OCI-LY1 (cell line): ENCODE measurements around the gene ADGRL4.

Experiments used
- H2AFZ ChIP-seq: fragments of 200-600 bp; sonication (generic), shearing (Covaris generic); 2 replicates; pipeline ENCODE4 v1.6.0; 2014; ENCODE audit warnings: antibody characterized with exemption, mild to moderate bottlenecking, low read length
- H3F3A ChIP-seq: fragments of 200-600 bp; sonication (generic), shearing (Covaris generic); 2 replicates; pipeline ENCODE4 v1.6.0; 2014; ENCODE audit warnings: mild to moderate bottlenecking, antibody characterized with exemption, low read length, moderate library complexity; ENCODE audit not compliant: insufficient read depth
- H3K27ac ChIP-seq: fragments of 200-600 bp; sonication (generic); 2 replicates; pipeline ENCODE4 v1.5.1; 2014; ENCODE audit warnings: low read length, mixed run types, mild to moderate bottlenecking, low read depth; ENCODE audit not compliant: poor library complexity, severe bottlenecking
- H3K27me3 ChIP-seq: fragments of 200-600 bp; sonication (generic); 2 replicates; pipeline ENCODE4 v1.6.0; 2014; ENCODE audit warnings: antibody characterized with exemption, mild to moderate bottlenecking, low read length, moderate library complexity; ENCODE audit not compliant: insufficient read depth
- H3K36me3 ChIP-seq: fragments of 200-600 bp; sonication (generic); 2 replicates; pipeline ENCODE4 v1.6.1; 2014; ENCODE audit warnings: mild to moderate bottlenecking, antibody characterized with exemption, low read length, moderate library complexity, mixed read lengths; ENCODE audit not compliant: insufficient read depth
- H3K4me1 ChIP-seq: fragments of 200-600 bp; sonication (generic); 2 replicates; pipeline ENCODE4 v1.5.1; 2014; ENCODE audit warnings: mild to moderate bottlenecking, low read length, moderate library complexity; ENCODE audit not compliant: insufficient read depth, severe bottlenecking
- H3K4me2 ChIP-seq: fragments of 200-600 bp; sonication (generic), shearing (Covaris generic); 2 replicates; pipeline ENCODE4 v1.6.1; 2014; ENCODE audit warnings: low read length
- H3K4me3 ChIP-seq: fragments of 200-600 bp; sonication (generic); 2 replicates; pipeline ENCODE4 v1.5.1; 2014; ENCODE audit warnings: low read length, low read depth, mild to moderate bottlenecking, mixed read lengths; ENCODE audit not compliant: poor library complexity, severe bottlenecking
- H3K79me2 ChIP-seq: fragments of 200-600 bp; shearing (Covaris generic); 2 replicates; pipeline ENCODE4 v1.6.1; 2016; ENCODE audit warnings: mixed run types, low read length, mixed read lengths; ENCODE audit not compliant: insufficient read depth
- H3K9ac ChIP-seq: fragments of 200-600 bp; sonication (generic), shearing (Covaris generic); 2 replicates; pipeline ENCODE4 v1.6.1; 2014; ENCODE audit warnings: mild to moderate bottlenecking, low read length, mixed read lengths
- H3K9me2 ChIP-seq: fragments of 200-600 bp; sonication (generic), shearing (Covaris generic); 2 replicates; pipeline ENCODE4 v1.6.1; 2014; ENCODE audit warnings: low read depth, mild to moderate bottlenecking, low read length, mixed read lengths
- H3K9me3 ChIP-seq: fragments of 200-600 bp; shearing (Covaris generic); 2 replicates; pipeline ENCODE4 v1.6.1; 2014; ENCODE audit warnings: low read length, mixed read lengths
- H4K20me1 ChIP-seq: fragments of 200-600 bp; sonication (generic), shearing (Covaris generic); 2 replicates; pipeline ENCODE4 v1.6.0; 2016; ENCODE audit warnings: mild to moderate bottlenecking, low read length; ENCODE audit not compliant: insufficient read depth
- CTCF ChIP-seq: fragments of 200-600 bp; sonication (generic), shearing (Covaris generic); IDR thresholded peaks from 2 replicates; pipeline ENCODE4 v1.5.1; 2017; ENCODE audit warnings: mild to moderate bottlenecking, antibody characterized with exemption, low read length, moderate library complexity, mixed read lengths
- EZH2 ChIP-seq: fragments of 200-600 bp; sonication (generic), shearing (Covaris generic); IDR thresholded peaks from 2 replicates; pipeline ENCODE4 v1.8.0; 2017; ENCODE audit warnings: borderline replicate concordance, mixed run types, mild to moderate bottlenecking, antibody characterized with exemption, low read length, moderate library complexity, mixed read lengths

Gene ADGRL4

GRCh38 chr1:78892260-78892840 lies 114.2 kb downstream of the ADGRL4 start:
- H3K9me2 ChIP-seq = no peaks in the 10 kb centered on the region
- no peaks in the 10 kb centered on the region for H3F3A ChIP-seq
- H3K4me2 ChIP-seq = no peak overlapping the region
- no peak for TF ChIP-seq EZH2
- no peak for TF ChIP-seq CTCF
- no peaks in the 10 kb centered on the region for H3K27me3 ChIP-seq
- no peaks in the 10 kb centered on the region for H4K20me1 ChIP-seq
- no peak overlapping the region for H2AFZ ChIP-seq
- H3K79me2 ChIP-seq = no peaks in the 10 kb centered on the region
- no peak overlapping the region for H3K4me3 ChIP-seq
- H3K27ac ChIP-seq = no peak overlapping the region
- H3K9me3 ChIP-seq = no peaks in the 10 kb centered on the region
- no peaks in the 10 kb centered on the region for H3K4me1 ChIP-seq
- no peaks in the 10 kb centered on the region for H3K36me3 ChIP-seq
- no peak overlapping the region for H3K9ac ChIP-seq

- no peak overlapping the region for H2AFZ ChIP-seq
- TF ChIP-seq CTCF (no peak), EZH2 (no peak)
- H3K36me3 ChIP-seq = no peaks in the 10 kb centered on the region
- no peaks in the 10 kb centered on the region for H3K9me2 ChIP-seq
- no peaks in the 10 kb centered on the region for H3K79me2 ChIP-seq
- H3F3A ChIP-seq = no peaks in the 10 kb centered on the region
- H3K9ac ChIP-seq = no peak overlapping the region
- no peaks in the 10 kb centered on the region for H4K20me1 ChIP-seq
- no peak overlapping the region for H3K4me3 ChIP-seq
- no peak overlapping the region for H3K4me2 ChIP-seq
- no peaks in the 10 kb centered on the region for H3K27me3 ChIP-seq
- no peak overlapping the region for H3K27ac ChIP-seq
- no peaks in the 10 kb centered on the region for H3K9me3 ChIP-seq
- H3K4me1 ChIP-seq = no peaks in the 10 kb centered on the region
Measured at GRCh38 chr1:78887458-78887857, 119.1 kb downstream of the ADGRL4 start.

GRCh38 chr1:78884685-78885452 lies 121.7 kb downstream of the ADGRL4 start:
- TF ChIP-seq EZH2 = no peak
- no peak for TF ChIP-seq CTCF
- H3K9me2 ChIP-seq = no peaks in the 10 kb centered on the region
- H4K20me1 ChIP-seq = no peaks in the 10 kb centered on the region
- no peaks in the 10 kb centered on the region for H3K79me2 ChIP-seq
- no peaks in the 10 kb centered on the region for H3K27me3 ChIP-seq
- H2AFZ ChIP-seq = no peak overlapping the region
- no peaks in the 10 kb centered on the region for H3K4me1 ChIP-seq
- H3K36me3 ChIP-seq = no peaks in the 10 kb centered on the region
- H3K4me2 ChIP-seq = no peak overlapping the region
- no peak overlapping the region for H3K9ac ChIP-seq
- H3K4me3 ChIP-seq = no peak overlapping the region
- no peak overlapping the region for H3K27ac ChIP-seq
- H3F3A ChIP-seq = no peaks in the 10 kb centered on the region
- H3K9me3 ChIP-seq = no peaks in the 10 kb centered on the region
